ENCODE measurements around the gene DMKN.

The DMKN gene

DNA sequence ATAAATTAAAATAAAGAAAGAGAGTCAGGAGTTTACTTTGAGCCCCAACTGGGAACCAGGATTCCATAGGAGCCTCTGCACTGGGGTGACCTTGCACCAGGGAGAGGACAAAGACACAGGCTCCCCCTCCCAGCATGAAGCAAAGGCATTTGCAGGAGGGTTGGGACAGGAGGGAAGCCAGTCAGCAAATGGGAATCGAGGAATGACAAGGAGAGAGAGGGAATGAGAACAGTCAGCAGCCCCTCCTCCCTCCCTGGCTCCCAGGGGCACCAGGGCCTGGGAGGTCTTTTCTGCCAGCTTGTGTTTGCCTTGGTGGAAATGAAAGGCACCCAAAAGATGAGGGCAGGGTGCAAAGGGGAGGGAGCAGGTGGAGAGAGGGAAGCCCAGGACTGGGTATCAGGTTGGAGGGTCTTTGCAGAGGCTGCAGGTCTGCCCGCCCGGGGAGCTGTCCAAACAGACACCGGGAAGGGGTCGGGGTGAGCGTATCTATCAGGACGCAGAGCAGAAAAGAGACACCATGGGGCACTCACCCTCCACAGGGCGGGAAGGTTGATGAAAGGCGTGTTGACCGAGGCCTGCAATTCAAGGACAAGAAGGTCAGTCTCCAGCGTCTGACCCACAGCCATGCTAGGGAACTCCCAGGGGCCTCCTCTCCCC, 10.9 kb upstream of the DMKN start:
- H3K36me3 ChIP-seq (replicated peaks): no peaks in the 10 kb centered on the region
- DNase-seq: no peak
- in situ Hi-C loops (cut with HindIII; ENCODE audit: low pct_ligation_motif_present, low sequenced_read_pairs): no loop called here

DNA sequence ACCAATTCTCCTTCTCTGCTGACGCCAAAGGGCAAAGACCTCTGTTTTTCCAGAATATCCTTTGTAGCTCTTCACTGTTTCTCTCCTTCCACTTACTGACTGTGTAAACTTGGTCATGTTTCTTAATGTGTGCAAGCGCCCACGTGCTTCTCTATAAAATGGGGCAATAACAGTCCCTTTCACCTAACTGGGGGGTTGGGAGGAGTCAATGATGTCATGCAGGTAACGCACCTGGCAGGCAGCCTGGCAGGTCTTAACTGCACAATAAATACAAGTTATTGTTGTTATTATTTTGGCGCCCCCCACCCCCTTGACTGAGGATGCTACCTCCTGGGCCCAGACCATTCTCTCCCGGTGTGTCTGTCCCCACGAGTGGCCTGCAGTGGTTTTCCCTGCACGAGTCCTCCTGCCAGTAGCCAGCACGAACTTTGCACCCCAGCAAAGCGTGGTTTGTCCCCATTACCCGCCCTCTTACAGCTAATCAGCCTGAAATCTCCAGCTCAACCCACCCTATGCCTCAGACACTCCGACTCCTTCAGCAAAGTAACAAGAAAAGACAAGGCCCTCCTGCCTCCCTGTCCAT, 9.4 kb upstream of the DMKN start:
- no peak for DNase-seq
- H3K36me3 ChIP-seq (replicated peaks): no peaks in the 10 kb centered on the region
- H3K4me3 ChIP-seq (ENCODE audit: low read depth, low read length): no peak overlapping the region
- no peaks in the 10 kb centered on the region for H3K27me3 ChIP-seq (replicated peaks)
- H3K27ac ChIP-seq: no peak overlapping the region
- in situ Hi-C loops (cut with HindIII; ENCODE audit: low pct_ligation_motif_present, low sequenced_read_pairs): no loop called here
- no peak for TF ChIP-seq CTCF (IDR thresholded peaks at IDR 0.05; ENCODE audit: low read depth, low read length, missing control alignments)

More for the DNA sequence above, 10.9 kb upstream of the DMKN start:
- no peaks in the 10 kb centered on the region for H3K27me3 ChIP-seq (replicated peaks)
- no peak overlapping the region for H3K4me3 ChIP-seq (ENCODE audit: low read depth, low read length)
- TF ChIP-seq CTCF (IDR thresholded peaks at IDR 0.05; ENCODE audit: low read depth, low read length, missing control alignments): no peak
- H3K27ac ChIP-seq: no peak overlapping the region

- in situ Hi-C loops (cut with HindIII; ENCODE audit: low pct_ligation_motif_present, low sequenced_read_pairs): no loop called here
- DNase-seq: no peak
- H3K27ac ChIP-seq: no peak overlapping the region
- H3K4me3 ChIP-seq (ENCODE audit: low read depth, low read length): no peak overlapping the region
- no peaks in the 10 kb centered on the region for H3K27me3 ChIP-seq (replicated peaks)
- TF ChIP-seq CTCF (IDR thresholded peaks at IDR 0.05; ENCODE audit: low read depth, low read length, missing control alignments): no peak
- no peaks in the 10 kb centered on the region for H3K36me3 ChIP-seq (replicated peaks)
Measured at GRCh38 chr19:35521124-35521743, 7.8 kb upstream of the DMKN start.

DNA sequence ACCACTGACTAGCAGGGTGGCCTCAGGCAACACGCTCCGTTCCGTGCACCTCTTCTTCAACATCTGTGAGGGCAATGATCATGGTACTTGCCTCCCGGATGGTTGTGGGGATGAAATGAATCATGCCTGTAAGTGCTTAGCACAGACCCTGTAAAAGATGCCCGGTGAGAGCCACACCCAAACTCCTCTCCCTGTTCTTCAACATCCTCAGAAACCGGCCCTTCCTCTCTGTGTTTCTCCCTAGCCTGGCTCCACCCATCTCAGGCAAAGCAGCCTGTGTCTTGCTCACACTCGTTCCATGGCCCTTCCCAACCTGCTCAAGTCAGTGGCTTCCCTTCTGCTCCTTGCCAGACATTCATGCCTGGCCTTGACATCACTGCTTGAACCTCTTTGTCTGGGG, 5.8 kb upstream of the DMKN start:
- Histone ChIP-seq H3K36me3 (replicated peaks) (no peaks in the 10 kb centered on the region), H3K27ac (no peak overlapping the region), H3K4me3 (ENCODE audit: low read depth, low read length) (no peak overlapping the region), H3K27me3 (replicated peaks) (no peaks in the 10 kb centered on the region)
- DNase-seq: no peak
- TF ChIP-seq CTCF (IDR thresholded peaks at IDR 0.05; ENCODE audit: low read depth, low read length, missing control alignments): no peak
- in situ Hi-C loops (cut with HindIII; ENCODE audit: low pct_ligation_motif_present, low sequenced_read_pairs): no loop called here

GRCh38 chr19:35518313-35518712, 4.9 kb upstream of the DMKN start:
- no peak for TF ChIP-seq CTCF (IDR thresholded peaks at IDR 0.05; ENCODE audit: low read depth, low read length, missing control alignments)
- in situ Hi-C loops (cut with HindIII; ENCODE audit: low pct_ligation_motif_present, low sequenced_read_pairs): no loop called here
- Histone ChIP-seq H3K36me3 (replicated peaks) (no peaks in the 10 kb centered on the region), H3K4me3 (ENCODE audit: low read depth, low read length) (no peak overlapping the region), H3K27me3 (replicated peaks) (peaks cover 2% of the 10 kb centered on the region), H3K27ac (peak overlapping the region; percentile 55)
- DNase-seq: peak; percentile 94
